Type B pancreatic cell (in vitro differentiated cells): Measurements from ENCODE around the gene CSN2. TPM values are rescaled to one million over a fixed set of nuclear protein-coding genes. Genes with fewer than 3 reads are reported as not detected.

Experiments used
- DNase-seq: peaks from one replicate; pipeline ENCODE4 v3.0.0; 2021; ENCODE audit warnings: mixed read lengths; ENCODE audit not compliant: unreplicated experiment; ENCODE audit errors: extremely low spot score
- H3K27ac Mint-ChIP-seq: 2 replicates; pipeline ENCODE4 v1.8.0; 2021; ENCODE audit warnings: mild to moderate bottlenecking, mixed read lengths
- H3K27me3 Mint-ChIP-seq: 2 replicates; pipeline ENCODE4 v1.8.0; 2021; ENCODE audit warnings: mixed read lengths
- H3K36me3 Mint-ChIP-seq: 2 replicates; pipeline ENCODE4 v1.8.0; 2021; ENCODE audit warnings: mixed read lengths
- H3K4me1 Mint-ChIP-seq: one replicate; pipeline ENCODE4 v1.8.0; 2021; ENCODE audit warnings: mixed read lengths; ENCODE audit not compliant: unreplicated experiment
- H3K4me3 Mint-ChIP-seq: 2 replicates; pipeline ENCODE4 v1.8.0; 2021; ENCODE audit warnings: mild to moderate bottlenecking, mixed read lengths
- H3K9me3 Mint-ChIP-seq: 2 replicates; pipeline ENCODE4 v1.8.0; 2021; ENCODE audit warnings: mixed read lengths
- total RNA-seq: library from RNA; stranded (reverse); gene quantifications from 2 replicates; pipeline ENCODE4 v1.2.1, GENCODE V29; 2021; ENCODE audit warnings: low replicate concordance
- TF ChIP-seq, protein P1 (sequence below): fragments of 200-600 bp; sonication (generic); conservative IDR thresholded peaks from 2 replicates; pipeline ENCODE4 v1.5.0; 2021; ENCODE audit warnings: antibody characterized with exemption, mild to moderate bottlenecking

Gene CSN2
- total RNA-seq, 1 donor from 2014 or later: not detected

DNA sequence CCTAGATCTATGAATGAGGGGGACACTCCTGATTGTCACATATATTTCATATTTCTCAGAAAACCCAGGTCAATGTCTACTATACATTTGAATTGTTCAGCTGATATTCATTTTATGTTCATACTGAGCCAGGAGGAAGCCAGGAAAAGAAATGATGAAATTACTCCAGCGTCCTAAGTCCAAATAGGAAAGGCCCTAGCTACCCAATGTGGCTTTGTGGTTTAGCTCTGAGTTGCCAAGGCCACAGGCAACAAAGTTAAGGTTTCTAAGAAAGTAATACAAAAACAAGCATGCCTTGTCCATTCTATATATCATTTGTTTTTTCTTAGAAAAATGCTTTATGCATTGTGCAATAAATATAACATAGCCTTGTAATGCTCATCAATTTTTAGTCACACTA, 4.5 kb upstream of the CSN2 start:
- H3K27ac Mint-ChIP-seq: no peak overlapping the region
- no peak for DNase-seq
- no peaks in the 10 kb centered on the region for H3K27me3 Mint-ChIP-seq
- no peaks in the 10 kb centered on the region for H3K36me3 Mint-ChIP-seq
- no peaks in the 10 kb centered on the region for H3K9me3 Mint-ChIP-seq
- no peak overlapping the region for H3K4me3 Mint-ChIP-seq
- H3K4me1 Mint-ChIP-seq: no peaks in the 10 kb centered on the region
- TF ChIP-seq, protein P1, sequence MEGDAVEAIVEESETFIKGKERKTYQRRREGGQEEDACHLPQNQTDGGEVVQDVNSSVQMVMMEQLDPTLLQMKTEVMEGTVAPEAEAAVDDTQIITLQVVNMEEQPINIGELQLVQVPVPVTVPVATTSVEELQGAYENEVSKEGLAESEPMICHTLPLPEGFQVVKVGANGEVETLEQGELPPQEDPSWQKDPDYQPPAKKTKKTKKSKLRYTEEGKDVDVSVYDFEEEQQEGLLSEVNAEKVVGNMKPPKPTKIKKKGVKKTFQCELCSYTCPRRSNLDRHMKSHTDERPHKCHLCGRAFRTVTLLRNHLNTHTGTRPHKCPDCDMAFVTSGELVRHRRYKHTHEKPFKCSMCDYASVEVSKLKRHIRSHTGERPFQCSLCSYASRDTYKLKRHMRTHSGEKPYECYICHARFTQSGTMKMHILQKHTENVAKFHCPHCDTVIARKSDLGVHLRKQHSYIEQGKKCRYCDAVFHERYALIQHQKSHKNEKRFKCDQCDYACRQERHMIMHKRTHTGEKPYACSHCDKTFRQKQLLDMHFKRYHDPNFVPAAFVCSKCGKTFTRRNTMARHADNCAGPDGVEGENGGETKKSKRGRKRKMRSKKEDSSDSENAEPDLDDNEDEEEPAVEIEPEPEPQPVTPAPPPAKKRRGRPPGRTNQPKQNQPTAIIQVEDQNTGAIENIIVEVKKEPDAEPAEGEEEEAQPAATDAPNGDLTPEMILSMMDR: no peak

DNA sequence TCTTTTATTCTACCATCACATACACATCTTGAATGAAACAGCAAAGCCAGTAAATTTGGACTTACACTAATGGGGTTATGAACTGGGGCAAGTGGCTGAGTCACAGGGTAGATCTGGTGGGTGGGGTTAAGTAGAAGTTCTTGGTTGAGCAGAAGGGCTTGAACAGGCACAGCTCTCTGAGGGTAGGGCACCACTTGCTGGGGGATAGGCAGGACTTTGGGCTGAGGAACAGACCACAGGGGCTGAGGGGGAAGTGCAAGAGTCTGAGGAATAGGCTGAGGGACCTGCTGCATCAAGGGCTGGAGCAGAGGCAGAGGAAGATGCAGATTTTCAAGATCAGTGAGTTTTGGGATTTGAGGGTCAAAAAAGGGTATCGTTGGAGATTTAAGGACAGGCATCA, 8.3 kb downstream of the CSN2 start:
- TF ChIP-seq, protein P1: no peak
- no peak for DNase-seq
- Mint-ChIP-seq H3K9me3 (no peaks in the 10 kb centered on the region), H3K4me3 (no peak overlapping the region), H3K36me3 (no peaks in the 10 kb centered on the region), H3K27ac (no peak overlapping the region), H3K27me3 (no peaks in the 10 kb centered on the region), H3K4me1 (no peaks in the 10 kb centered on the region)

DNA sequence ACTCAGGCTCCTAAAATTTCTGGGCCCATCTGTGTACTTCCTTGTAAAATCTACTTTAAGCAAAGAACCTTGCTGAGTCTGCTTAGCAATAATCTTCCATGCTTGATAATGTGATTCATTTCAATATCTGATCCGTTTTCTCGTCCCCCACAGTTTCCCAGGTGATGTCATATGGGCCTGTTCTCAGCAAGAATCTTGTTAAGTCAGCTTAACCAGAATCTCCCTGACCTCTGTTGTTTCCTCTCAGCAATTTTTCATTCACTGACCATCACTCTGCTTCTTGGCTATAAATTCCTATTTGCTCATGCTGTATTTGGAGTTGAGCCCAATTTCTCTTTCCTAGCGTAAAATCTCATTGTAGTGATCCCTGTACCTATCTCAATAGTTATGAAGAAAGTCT, 13.9 kb downstream of the CSN2 start:
- Mint-ChIP-seq H3K4me3 (no peak overlapping the region), H3K36me3 (no peaks in the 10 kb centered on the region)

DNA sequence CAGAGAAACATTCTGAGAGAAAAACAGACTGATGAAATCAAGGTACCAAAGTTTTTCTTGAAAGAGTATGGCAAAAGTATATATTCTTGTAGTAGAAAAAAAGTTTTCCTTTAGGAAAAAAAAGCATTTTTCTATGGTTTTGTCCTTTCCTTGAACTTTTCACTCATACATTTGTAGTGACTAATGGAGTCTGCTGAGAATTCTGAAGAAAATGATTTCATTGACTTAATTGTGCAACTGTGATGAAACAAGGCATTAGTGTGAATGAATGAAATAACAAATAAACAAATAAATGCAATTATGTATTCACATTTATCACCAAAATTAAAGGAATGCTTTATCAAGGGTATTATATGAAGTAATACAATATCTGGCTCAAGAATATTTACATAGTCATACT, 29.0 kb downstream of the CSN2 start:
- Mint-ChIP-seq H3K4me3 (no peak overlapping the region), H3K27me3 (no peaks in the 10 kb centered on the region), H3K36me3 (no peaks in the 10 kb centered on the region), H3K9me3 (no peaks in the 10 kb centered on the region), H3K27ac (no peak overlapping the region), H3K4me1 (no peaks in the 10 kb centered on the region)
- DNase-seq: no peak
- TF ChIP-seq, protein P1: no peak

More for the DNA sequence above, 13.9 kb downstream of the CSN2 start:
- TF ChIP-seq, protein P1: no peak
- no peaks in the 10 kb centered on the region for H3K9me3 Mint-ChIP-seq
- no peaks in the 10 kb centered on the region for H3K4me1 Mint-ChIP-seq
- H3K27ac Mint-ChIP-seq: no peak overlapping the region
- H3K27me3 Mint-ChIP-seq: no peaks in the 10 kb centered on the region
- no peak for DNase-seq

DNA sequence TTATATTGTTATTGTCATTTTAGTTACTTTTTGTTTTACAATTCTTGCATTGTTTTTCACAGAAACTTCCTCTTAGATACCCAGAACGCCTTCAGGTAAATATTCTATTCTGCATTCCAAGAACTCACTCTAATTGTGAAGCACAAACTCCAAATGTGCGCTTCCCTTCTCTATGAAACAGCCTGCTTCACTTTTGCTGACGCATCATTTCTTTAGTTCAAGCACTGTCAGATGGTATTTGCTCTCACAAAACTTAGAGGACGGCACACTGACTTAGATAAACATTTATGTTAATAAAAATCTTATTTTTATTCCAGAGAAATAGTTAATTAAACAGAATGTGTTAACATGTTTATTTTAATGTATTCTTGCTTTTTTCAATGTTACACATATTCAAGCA, 31.4 kb downstream of the CSN2 start:
- H3K36me3 Mint-ChIP-seq: no peaks in the 10 kb centered on the region
- DNase-seq: no peak

More for the DNA sequence above, 31.4 kb downstream of the CSN2 start:
- no peaks in the 10 kb centered on the region for H3K4me1 Mint-ChIP-seq
- no peaks in the 10 kb centered on the region for H3K9me3 Mint-ChIP-seq
- TF ChIP-seq, protein P1: no peak
- no peak overlapping the region for H3K4me3 Mint-ChIP-seq
- no peak overlapping the region for H3K27ac Mint-ChIP-seq
- H3K27me3 Mint-ChIP-seq: no peaks in the 10 kb centered on the region
